K562 (cell line): ENCODE measurements around the gene UBE2H. TPM values are rescaled to one million over a fixed set of nuclear protein-coding genes. Genes with fewer than 3 reads are reported as not detected.

ENCODE experiments used
- ARID1B ChIP-seq: fragments of 450-650 bp; IDR thresholded peaks from 2 replicates; pipeline ENCODE4 v1.6.1; 2016; ENCODE audit warnings: antibody characterized with exemption, mild to moderate bottlenecking, inconsistent platforms
- FOXK2 ChIP-seq, 2 experiments: fragments of 450-650 bp; IDR thresholded peaks in 1 of 2; conservative IDR thresholded peaks in 1 of 2; 2 replicates each; pipeline ENCODE4 v1.6.1; 2016; ENCODE audit warnings: low read depth in 2 of 2, mild to moderate bottlenecking in 1 of 2
- THRB ChIP-seq: fragments of 450-650 bp; formaldehyde crosslinking; conservative IDR thresholded peaks from 2 replicates; pipeline ENCODE4 v1.4.0; 2022; ENCODE audit warnings: mild to moderate bottlenecking, missing genetic modification characterization
- ZNF584 ChIP-seq: fragments of 200-800 bp; sonication (Bioruptor generic); IDR thresholded peaks from 2 replicates; pipeline ENCODE4 v1.6.1; 2016; ENCODE audit warnings: low read depth, mild to moderate bottlenecking, missing genetic modification characterization, missing compliant biosample characterization
- polyA plus RNA-seq, 8 experiments: library from polyadenylated mRNA; depleted of rRNA in 4 of 8; stranded (reverse) in 5 of 8; unstranded in 3 of 8; fragments of >200 nt; fragmentation: Nextera tagmentation in 2 of 8; fragmentation: Illumina TruSeq in 1 of 8; extraction: Ambion mirVana in 2 of 8; extraction: Trizol in 1 of 8; gene quantifications; 2 replicates each; pipeline versions ENCODE4 v1.2.1 to v1.2.3, GENCODE V29; 2011 to 2014; ENCODE audit warnings: inconsistent platforms in 1 of 8, missing spikeins in 1 of 8
- total RNA-seq, 7 experiments: library from RNA; depleted of rRNA in 6 of 7; stranded (reverse); fragments of >200 nt in 6 of 7; fragmentation: Illumina TruSeq in 2 of 7; extraction: Trizol in 2 of 7; gene quantifications; 2 replicates each; pipeline versions ENCODE4 v1.2.1 to v1.2.3, GENCODE V29; 2011 to 2021; ENCODE audit warnings: low replicate concordance in 1 of 7
- TF ChIP-seq, protein P1 (sequence below): sonication (generic); formaldehyde crosslinking; IDR thresholded peaks from 2 replicates; pipeline ENCODE4 v1.8.1; 2023; ENCODE audit warnings: missing genetic modification reagents, mild to moderate bottlenecking, borderline replicate concordance
- TF ChIP-seq, protein P2 (sequence below), 2 experiments: fragments of 450-650 bp; IDR thresholded peaks; 2 replicates each; pipeline ENCODE4 v1.6.1; 2016; ENCODE audit warnings: mild to moderate bottlenecking in 2 of 2, borderline replicate concordance in 1 of 2, low read depth in 1 of 2, moderate library complexity in 1 of 2
- TF ChIP-seq, protein P3 (sequence below): sonication (generic); formaldehyde crosslinking; IDR thresholded peaks from 2 replicates; pipeline ENCODE4 v1.8.0; 2022; ENCODE audit warnings: mild to moderate bottlenecking, missing genetic modification reagents

The UBE2H gene
- total and polyA plus RNA-seq, 9 of the 15 experiments (the other 6 are each of a cell fraction or from before 2014, with no cell fraction given): 6.3 to 33.0 (median 13.3) TPM

DNA sequence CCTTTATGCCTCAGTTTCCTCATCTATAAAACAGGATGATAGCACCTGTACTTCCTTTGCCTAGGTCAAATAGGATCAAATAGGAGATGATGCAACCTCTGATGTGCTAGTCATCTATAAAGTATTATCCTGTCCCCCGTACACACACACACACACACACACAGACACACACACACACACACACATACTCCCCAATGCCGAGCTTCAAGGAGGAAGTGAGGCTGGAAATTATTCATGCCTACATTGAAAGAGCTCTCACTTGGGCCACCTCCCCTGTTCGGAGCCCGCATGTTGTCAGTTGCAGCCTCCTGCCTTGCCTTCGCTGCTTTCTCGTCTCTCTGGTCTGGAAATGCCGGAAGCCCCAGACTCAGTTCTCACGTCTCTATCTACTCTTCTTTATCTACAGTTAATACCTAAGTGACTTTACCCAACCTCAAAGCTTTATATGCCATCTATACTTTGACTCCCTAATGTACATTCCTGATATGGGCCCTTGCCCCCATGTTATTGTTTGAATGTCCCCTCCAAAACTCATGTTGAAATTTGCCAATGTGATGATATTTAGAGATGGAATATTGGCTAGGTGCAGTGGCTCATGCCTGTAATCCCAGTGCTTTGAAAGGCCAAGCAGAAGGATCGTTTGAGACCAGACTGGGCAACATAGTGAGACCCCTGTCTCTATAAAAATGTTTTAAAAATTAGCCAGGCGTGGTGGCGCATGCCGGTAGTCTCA lies 6.9 kb upstream of the UBE2H start (continued):
- TF ChIP-seq THRB (CRISPR knock-in tag): 0 out of 2 replicates have a peak, but pooled peaks have one; percentile 69
- TF ChIP-seq ARID1B: peak; percentile 77
- TF ChIP-seq, protein P1, sequence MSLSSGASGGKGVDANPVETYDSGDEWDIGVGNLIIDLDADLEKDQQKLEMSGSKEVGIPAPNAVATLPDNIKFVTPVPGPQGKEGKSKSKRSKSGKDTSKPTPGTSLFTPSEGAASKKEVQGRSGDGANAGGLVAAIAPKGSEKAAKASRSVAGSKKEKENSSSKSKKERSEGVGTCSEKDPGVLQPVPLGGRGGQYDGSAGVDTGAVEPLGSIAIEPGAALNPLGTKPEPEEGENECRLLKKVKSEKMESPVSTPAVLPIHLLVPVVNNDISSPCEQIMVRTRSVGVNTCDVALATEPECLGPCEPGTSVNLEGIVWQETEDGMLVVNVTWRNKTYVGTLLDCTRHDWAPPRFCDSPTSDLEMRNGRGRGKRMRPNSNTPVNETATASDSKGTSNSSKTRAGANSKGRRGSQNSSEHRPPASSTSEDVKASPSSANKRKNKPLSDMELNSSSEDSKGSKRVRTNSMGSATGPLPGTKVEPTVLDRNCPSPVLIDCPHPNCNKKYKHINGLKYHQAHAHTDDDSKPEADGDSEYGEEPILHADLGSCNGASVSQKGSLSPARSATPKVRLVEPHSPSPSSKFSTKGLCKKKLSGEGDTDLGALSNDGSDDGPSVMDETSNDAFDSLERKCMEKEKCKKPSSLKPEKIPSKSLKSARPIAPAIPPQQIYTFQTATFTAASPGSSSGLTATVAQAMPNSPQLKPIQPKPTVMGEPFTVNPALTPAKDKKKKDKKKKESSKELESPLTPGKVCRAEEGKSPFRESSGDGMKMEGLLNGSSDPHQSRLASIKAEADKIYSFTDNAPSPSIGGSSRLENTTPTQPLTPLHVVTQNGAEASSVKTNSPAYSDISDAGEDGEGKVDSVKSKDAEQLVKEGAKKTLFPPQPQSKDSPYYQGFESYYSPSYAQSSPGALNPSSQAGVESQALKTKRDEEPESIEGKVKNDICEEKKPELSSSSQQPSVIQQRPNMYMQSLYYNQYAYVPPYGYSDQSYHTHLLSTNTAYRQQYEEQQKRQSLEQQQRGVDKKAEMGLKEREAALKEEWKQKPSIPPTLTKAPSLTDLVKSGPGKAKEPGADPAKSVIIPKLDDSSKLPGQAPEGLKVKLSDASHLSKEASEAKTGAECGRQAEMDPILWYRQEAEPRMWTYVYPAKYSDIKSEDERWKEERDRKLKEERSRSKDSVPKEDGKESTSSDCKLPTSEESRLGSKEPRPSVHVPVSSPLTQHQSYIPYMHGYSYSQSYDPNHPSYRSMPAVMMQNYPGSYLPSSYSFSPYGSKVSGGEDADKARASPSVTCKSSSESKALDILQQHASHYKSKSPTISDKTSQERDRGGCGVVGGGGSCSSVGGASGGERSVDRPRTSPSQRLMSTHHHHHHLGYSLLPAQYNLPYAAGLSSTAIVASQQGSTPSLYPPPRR (CRISPR knock-in tag): peak; percentile 59; the same call in 1 of the 2 replicates
- TF ChIP-seq, protein P2, sequence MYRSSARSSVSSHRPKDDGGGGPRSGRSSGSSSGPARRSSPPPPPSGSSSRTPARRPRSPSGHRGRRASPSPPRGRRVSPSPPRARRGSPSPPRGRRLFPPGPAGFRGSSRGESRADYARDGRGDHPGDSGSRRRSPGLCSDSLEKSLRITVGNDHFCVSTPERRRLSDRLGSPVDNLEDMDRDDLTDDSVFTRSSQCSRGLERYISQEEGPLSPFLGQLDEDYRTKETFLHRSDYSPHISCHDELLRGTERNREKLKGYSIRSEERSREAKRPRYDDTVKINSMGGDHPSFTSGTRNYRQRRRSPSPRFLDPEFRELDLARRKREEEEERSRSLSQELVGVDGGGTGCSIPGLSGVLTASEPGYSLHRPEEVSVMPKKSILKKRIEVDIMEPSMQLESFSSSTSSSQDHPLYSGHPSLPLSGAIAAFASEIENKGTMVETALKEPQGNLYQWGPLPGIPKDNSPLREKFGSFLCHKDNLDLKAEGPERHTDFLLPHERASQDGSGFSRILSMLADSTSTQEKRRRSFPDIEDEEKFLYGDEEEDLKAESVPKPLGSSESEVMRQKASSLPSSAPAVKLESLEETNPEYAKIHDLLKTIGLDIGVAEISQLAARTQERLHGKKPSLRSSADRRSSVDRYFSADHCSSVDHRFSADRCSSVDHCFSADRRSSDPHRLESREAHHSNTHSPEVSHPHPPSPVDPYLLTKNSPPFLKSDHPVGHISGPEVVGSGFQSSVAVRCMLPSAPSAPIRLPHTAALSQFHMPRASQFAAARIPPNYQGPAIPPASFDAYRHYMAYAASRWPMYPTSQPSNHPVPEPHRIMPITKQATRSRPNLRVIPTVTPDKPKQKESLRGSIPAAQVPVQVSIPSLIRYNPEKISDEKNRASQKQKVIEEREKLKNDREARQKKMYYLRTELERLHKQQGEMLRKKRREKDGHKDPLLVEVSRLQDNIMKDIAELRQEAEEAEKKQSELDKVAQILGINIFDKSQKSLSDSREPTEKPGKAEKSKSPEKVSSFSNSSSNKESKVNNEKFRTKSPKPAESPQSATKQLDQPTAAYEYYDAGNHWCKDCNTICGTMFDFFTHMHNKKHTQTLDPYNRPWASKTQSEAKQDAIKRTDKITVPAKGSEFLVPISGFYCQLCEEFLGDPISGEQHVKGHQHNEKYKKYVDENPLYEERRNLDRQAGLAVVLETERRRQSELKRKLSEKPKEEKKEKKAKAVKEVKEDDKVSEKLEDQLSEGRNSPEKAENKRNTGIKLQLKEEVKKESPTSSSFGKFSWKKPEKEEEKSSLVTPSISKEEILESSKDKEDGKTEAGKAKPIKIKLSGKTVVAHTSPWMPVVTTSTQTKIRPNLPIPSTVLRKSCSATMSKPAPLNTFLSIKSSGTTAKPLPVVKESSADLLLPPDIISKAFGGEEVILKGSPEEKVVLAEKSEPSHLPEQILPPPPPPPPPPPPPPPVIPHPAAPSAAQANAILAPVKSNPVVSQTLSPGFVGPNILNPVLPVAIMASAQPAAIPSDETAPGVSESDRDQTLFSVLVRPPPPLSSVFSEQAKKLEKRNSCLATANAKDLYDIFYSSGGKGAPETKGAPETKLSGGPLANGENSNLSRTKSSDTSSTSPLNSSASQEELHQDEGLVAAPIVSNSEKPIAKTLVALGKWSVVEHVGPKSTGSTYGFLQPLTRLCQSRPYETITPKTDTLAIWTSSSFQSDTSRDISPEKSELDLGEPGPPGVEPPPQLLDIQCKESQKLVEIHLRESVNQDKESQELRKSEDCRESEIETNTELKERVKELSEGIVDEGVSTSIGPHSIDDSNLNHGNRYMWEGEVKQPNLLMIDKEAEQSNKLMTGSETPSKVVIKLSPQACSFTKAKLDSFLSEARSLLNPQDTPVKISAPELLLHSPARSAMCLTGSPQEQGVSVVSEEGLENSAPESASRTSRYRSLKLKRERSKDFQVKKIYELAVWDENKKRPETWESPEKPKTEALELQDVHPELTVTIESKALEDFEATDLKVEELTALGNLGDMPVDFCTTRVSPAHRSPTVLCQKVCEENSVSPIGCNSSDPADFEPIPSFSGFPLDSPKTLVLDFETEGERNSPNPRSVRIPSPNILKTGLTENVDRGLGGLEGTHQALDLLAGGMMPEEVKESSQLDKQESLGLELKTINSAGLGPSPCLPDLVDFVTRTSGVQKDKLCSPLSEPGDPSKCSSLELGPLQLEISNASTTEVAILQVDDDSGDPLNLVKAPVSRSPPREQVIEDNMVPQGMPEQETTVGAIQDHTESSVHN (IDR thresholded peaks at IDR 0.05; ENCODE audit: borderline replicate concordance in 1 of 2, low read depth in 1 of 2): peak in 1 of 2 experiments; percentile 74; a peak in 2 of 4 replicates
- TF ChIP-seq, protein P3, sequence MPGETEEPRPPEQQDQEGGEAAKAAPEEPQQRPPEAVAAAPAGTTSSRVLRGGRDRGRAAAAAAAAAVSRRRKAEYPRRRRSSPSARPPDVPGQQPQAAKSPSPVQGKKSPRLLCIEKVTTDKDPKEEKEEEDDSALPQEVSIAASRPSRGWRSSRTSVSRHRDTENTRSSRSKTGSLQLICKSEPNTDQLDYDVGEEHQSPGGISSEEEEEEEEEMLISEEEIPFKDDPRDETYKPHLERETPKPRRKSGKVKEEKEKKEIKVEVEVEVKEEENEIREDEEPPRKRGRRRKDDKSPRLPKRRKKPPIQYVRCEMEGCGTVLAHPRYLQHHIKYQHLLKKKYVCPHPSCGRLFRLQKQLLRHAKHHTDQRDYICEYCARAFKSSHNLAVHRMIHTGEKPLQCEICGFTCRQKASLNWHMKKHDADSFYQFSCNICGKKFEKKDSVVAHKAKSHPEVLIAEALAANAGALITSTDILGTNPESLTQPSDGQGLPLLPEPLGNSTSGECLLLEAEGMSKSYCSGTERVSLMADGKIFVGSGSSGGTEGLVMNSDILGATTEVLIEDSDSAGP (CRISPR knock-in tag): no peak
- TF ChIP-seq ZNF584: no peak; the same call in 1 of the 2 replicates
- TF ChIP-seq FOXK2 (conservative IDR thresholded peaks at IDR 0.05 in 1 of 2, IDR thresholded peaks at IDR 0.05 in 1 of 2; ENCODE audit: low read depth in 2 of 2): peak; percentile 63 to 66
